Lower leg skin (tissue), 3 donors: ENCODE measurements around the gene SESN1.

Experiments
- POLR2A ChIP-seq, 2 donors: fragments of 450-650 bp; IDR thresholded peaks; one replicate each; pipeline ENCODE4 v1.6.1; 2016 to 2017; ENCODE audit warnings: antibody characterized with exemption in 2 of 2, mild to moderate bottlenecking in 1 of 2, moderate library complexity in 1 of 2
- TF ChIP-seq, protein P1 (sequence below), 3 donors: fragments of 450-650 bp; IDR thresholded peaks; one replicate each; pipeline ENCODE4 v1.5.1; 2016; ENCODE audit warnings: antibody characterized with exemption in 3 of 3, mild to moderate bottlenecking in 3 of 3, moderate library complexity in 2 of 3

DNA sequence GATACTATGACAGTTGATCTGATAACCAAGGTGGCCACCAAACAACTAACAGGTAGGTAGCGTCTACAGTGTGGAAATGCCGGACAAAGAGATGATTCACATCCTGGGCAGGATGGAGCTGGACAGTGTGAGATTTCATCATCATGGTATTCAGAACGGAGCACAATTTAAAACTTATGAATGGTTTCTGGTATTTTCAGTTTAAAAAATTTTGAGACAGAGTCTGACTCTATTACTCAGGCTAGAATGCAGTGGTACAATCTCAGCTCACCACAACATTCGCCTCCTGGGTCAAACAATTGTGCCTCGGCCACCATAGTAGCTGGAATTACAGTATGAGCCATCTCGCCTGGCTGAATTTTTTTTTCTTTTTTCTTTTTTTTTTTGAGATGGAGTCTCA lies 44.5 kb upstream of the SESN1 start:
- TF ChIP-seq, protein P1, sequence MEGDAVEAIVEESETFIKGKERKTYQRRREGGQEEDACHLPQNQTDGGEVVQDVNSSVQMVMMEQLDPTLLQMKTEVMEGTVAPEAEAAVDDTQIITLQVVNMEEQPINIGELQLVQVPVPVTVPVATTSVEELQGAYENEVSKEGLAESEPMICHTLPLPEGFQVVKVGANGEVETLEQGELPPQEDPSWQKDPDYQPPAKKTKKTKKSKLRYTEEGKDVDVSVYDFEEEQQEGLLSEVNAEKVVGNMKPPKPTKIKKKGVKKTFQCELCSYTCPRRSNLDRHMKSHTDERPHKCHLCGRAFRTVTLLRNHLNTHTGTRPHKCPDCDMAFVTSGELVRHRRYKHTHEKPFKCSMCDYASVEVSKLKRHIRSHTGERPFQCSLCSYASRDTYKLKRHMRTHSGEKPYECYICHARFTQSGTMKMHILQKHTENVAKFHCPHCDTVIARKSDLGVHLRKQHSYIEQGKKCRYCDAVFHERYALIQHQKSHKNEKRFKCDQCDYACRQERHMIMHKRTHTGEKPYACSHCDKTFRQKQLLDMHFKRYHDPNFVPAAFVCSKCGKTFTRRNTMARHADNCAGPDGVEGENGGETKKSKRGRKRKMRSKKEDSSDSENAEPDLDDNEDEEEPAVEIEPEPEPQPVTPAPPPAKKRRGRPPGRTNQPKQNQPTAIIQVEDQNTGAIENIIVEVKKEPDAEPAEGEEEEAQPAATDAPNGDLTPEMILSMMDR (IDR thresholded peaks at IDR 0.05): no peak
- no peak for TF ChIP-seq POLR2A (IDR thresholded peaks at IDR 0.05)
